Large intestine (tissue), 3 donors: ENCODE measurements around the gene MLYCD. TPM values are rescaled to one million over a fixed set of nuclear protein-coding genes. Genes with fewer than 3 reads are reported as not detected.
"Not testable (repeated sequence)": the region's sequence is repeated elsewhere in the genome, so short reads cannot be mapped to it uniquely, and the experiment has no call there.

Source experiments
- DNase-seq, 2 donors: peaks; one replicate each; pipeline versions ENCODE4 v3.0.0 to v3.0.0-alpha.2; 2013
- H3K27ac ChIP-seq: one replicate; pipeline ENCODE4 v1.5.1; 2013; ENCODE audit warnings: low read length
- H3K27me3 ChIP-seq: 2 replicates; pipeline ENCODE4 v1.6.1; 2013; ENCODE audit warnings: low read length; ENCODE audit not compliant: control insufficient read depth, insufficient read depth
- H3K36me3 ChIP-seq: 2 replicates; pipeline ENCODE4 v1.6.1; 2013; ENCODE audit warnings: low read length; ENCODE audit not compliant: control insufficient read depth, insufficient read depth
- H3K4me1 ChIP-seq: one replicate; pipeline ENCODE4 v1.6.1; 2013; ENCODE audit warnings: low read length; ENCODE audit not compliant: control insufficient read depth, insufficient read depth
- H3K4me3 ChIP-seq: one replicate; pipeline ENCODE4 v1.5.1; 2013; ENCODE audit warnings: low read length
- H3K9me3 ChIP-seq: one replicate; pipeline ENCODE4 v1.6.1; 2013; ENCODE audit warnings: mild to moderate bottlenecking, low read depth, low read length, moderate library complexity; ENCODE audit not compliant: control insufficient read depth
- WGBS: methylation state at CpG from one replicate; pipeline ENCODE4 v1.1.5; 2013; ENCODE audit warnings: low lambda C conversion rate; ENCODE audit not compliant: insufficient coverage; 5-methylcytosine and 5-hydroxymethylcytosine counted together
- polyA plus RNA-seq: library from polyadenylated mRNA; unstranded; fragments of 120-200 nt; gene quantifications from one replicate; pipeline ENCODE4 v1.2.1, GENCODE V29; 2013

Gene MLYCD
- polyA plus RNA-seq, 1 donor = 5.4 TPM

DNA sequence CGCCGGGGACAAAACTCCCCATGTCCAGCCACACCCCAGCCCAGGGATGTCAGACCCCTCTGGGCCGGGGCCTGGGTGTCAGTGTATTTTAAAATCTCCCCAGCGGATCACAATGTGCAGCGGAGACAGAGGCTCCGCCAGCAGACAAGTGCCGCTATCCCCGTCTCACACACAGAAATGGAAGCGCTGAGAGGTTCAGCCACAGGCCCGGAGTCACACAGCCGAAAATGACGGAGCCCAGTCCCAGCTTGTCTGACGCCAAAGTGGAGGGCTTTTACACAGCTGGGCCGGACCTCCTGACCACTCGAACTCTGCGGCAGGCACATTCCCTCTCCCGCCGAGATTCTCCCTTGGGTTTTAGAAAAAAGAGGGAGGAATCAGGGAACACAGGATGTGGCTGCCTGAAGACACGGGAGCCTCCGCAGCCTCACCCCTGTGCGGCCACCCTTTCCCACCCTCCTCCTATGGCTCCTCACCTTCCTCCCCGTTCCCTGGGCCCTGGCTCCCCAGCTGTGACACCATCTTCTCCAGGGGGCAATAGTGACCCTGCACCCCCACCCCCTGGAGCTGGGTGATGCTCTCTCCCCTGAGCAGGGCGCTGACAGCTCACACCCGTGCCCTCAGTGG is 47.4 kb downstream of the MLYCD start:
- no peak overlapping the region for H3K4me3 ChIP-seq
- no peaks in the 10 kb centered on the region for H3K27me3 ChIP-seq
- H3K9me3 ChIP-seq = no peaks in the 10 kb centered on the region
- no peak for DNase-seq
- H3K27ac ChIP-seq = no peak overlapping the region
- peaks cover 9% of the 10 kb centered on the region for H3K4me1 ChIP-seq
- no CpG with 5 or more reads among the region's 24 CpGs for WGBS
- H3K36me3 ChIP-seq = no peaks in the 10 kb centered on the region

DNA sequence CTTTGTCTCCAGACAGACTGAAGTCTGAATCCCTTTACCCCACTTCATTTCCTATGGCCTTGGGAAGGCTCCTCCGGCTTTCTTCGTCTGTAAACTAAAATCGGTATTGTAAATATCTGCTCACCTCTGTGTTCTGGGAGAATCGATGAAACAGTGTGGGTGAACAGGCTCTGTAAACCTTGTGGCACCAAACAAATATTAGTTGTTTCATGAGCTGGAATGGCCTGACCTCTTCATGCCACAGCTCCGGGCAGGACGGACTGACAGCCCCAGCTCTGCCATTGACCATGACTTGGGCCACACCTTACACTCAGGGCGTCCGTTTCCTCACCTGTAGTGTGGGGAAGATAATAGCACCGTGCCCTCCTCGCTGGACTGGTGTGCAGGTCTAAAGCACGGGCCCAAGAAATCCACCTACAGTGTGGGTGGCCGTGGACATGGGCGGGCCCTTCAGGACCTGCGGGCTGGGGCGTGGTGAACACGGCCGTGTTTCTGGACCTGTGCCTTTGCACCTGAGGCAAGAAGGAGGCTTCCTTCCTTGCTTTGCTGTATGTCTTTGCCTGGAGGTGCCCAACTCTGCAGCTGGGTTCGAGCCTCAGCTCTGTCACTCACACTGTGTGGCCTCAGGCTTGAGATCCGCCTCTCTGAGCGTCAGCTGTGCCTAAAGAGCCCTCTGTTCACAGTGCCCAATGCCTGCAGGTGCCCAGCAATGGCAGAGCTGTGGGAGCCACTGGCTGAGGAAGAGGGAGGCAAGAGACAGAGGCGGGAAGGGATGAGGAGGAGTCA is 48.1 kb downstream of the MLYCD start:
- DNase-seq = no peak
- Histone ChIP-seq H3K27ac (no peak overlapping the region), H3K27me3 (no peaks in the 10 kb centered on the region), H3K36me3 (no peaks in the 10 kb centered on the region), H3K9me3 (no peaks in the 10 kb centered on the region), H3K4me1 (peaks cover 9% of the 10 kb centered on the region), H3K4me3 (no peak overlapping the region)
- WGBS = no CpG with 5 or more reads among the region's 21 CpGs

DNA sequence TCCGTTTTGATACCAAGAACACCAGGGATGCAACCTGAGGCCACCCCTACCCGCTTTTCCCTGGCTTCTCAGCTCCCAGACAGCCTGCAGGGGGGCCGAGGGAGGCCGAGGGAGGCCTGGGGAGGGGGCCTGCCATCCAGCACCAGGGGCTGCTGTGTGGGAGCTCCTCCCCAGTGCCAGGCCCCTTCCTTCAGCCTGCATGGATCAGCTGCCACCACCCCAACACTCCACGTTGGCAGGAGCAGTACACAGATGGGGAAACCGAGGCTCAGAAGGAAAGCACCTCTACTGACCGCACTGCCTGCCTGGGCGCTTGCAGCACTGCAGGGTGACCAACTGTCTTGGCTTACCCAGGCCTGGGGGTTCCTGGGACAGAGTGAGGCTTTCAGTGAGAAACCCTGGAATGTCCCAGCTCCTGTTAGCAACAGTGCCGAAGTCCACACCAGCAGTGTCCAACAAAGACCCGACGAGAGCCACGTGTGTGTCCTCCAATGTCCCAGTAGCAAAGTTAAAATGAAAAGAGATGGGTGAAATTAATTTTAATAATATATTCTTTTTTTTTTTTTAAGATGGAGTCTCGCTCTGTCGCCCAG is 48.8 kb downstream of the MLYCD start:
- Histone ChIP-seq H3K36me3 (no peaks in the 10 kb centered on the region), H3K27ac (no peak overlapping the region), H3K4me3 (no peak overlapping the region), H3K27me3 (no peaks in the 10 kb centered on the region), H3K4me1 (peaks cover 14% of the 10 kb centered on the region), H3K9me3 (no peaks in the 10 kb centered on the region)
- WGBS = no CpG with 5 or more reads among the region's 14 CpGs
- no peak for DNase-seq

DNA sequence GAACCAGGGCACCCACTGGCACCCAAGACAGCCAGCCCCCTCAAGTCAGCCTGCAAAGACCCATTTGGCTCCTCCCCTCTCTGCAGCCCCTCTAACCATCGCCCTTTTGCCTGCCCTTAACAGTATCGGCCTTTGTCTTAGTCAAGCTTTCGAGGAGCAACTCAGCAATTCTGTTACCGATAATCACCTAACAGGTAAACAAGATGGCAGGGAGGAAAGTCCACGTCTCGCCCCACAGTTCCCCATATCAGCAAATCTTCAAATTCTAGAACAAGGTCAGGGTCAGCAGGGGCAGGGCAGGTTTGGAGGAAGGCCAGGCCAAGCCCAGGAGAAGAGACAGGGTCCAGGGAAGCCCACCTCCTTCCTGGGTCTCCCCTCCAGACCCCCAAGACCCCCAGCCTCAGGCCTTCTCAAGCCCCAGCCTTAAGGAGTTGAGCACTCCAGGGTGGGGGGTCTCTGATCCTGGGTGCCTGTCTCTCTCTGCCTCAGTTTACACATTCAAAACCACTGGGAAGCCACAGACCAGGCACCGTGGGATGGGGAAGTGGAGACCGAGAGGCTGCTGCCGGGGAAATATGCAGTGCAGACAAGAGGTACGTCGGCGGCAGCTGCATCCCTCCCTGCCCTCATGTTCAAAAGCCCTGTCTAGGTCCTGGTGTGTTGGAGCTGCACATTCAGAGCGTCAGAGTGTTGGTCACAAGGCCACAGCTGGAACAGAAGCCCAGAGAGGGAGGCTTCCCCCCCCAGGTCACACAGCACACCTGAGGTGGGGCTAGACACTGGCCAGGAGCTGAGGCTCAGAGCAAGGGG is 50.2 kb downstream of the MLYCD start:
- H3K4me3 ChIP-seq = no peak overlapping the region
- H3K27me3 ChIP-seq = no peaks in the 10 kb centered on the region
- H3K27ac ChIP-seq = no peak overlapping the region
- WGBS = no CpG with 5 or more reads among the region's 13 CpGs
- peaks cover 27% of the 10 kb centered on the region for H3K4me1 ChIP-seq
- DNase-seq = peak; percentile 28 to 66
- H3K9me3 ChIP-seq = no peaks in the 10 kb centered on the region
- no peaks in the 10 kb centered on the region for H3K36me3 ChIP-seq

DNA sequence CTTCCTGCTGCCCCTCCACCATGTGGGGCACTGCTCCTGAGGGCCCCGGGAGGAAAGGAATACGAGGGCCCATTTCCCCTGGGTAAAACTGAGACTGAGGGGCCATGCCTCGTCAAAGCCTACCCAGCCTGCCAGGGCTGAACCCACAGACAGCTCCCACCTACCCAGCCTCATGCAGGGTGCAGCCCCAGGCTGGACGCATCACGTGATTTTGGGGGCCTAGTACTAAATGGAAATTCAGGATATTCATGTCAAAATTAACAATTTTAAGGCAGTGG is 50.7 kb downstream of the MLYCD start:
- DNase-seq = no peak
- WGBS = no CpG with 5 or more reads among the region's 5 CpGs
- peaks cover 30% of the 10 kb centered on the region for H3K4me1 ChIP-seq
- no peaks in the 10 kb centered on the region for H3K36me3 ChIP-seq
- no peak overlapping the region for H3K27ac ChIP-seq
- H3K4me3 ChIP-seq = no peak overlapping the region
- no peaks in the 10 kb centered on the region for H3K9me3 ChIP-seq
- no peaks in the 10 kb centered on the region for H3K27me3 ChIP-seq

DNA sequence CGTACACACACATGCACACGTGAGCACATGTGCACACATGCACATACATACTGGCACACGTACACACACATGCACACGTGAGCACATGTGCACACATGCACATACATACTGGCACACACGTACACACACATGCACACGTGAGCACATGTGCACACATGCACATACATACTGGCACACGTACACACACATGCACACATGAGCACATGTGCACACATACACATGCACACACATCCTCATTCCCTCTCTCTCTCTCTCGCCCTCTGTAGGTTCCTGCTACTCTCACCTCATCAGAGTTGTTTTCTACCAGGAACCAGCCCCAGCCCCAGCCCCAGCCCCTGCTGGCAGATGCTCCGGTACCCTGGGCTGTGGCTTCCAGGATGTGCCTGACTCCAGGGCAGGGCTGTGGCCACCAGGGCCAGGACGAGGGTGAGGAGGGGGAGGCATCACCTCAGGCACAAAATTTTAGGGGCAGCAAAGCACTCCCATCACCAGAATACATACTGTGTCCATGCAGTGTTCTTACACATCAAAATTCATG is 52.0 kb downstream of the MLYCD start:
- H3K27ac ChIP-seq, H3K9me3 ChIP-seq, H3K27me3 ChIP-seq, DNase-seq, H3K36me3 ChIP-seq, H3K4me3 ChIP-seq: not testable (repeated sequence)
- WGBS = no CpG with 5 or more reads among the region's 10 CpGs
- H3K4me1 ChIP-seq = peaks cover 34% of the 10 kb centered on the region

DNA sequence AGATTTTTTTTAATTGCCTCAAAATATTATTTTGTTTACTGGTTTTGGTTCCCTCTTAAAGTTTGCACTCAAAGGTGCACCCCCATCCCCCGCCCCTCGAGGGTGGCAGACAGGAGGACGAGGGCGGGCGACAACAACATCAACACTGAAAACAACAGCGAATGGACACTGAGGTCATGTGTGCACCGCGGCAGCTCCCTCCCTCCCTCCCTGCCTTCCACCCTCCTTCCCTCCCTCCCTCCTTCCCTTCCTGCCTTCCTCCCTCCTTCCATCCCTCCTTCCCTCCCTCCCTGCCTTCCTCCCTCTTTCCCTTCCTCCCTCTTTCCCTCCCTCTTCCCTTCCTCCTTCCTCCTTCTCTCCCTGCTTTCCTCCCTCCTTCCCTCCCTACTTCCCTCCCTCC is 52.6 kb downstream of the MLYCD start:
- Histone ChIP-seq H3K4me1 (peaks cover 34% of the 10 kb centered on the region), H3K36me3 (no peaks in the 10 kb centered on the region), H3K9me3 (no peaks in the 10 kb centered on the region), H3K4me3 (no peak overlapping the region), H3K27ac (no peak overlapping the region), H3K27me3 (no peaks in the 10 kb centered on the region)
- no peak for DNase-seq
- no CpG with 5 or more reads among the region's 8 CpGs for WGBS

DNA sequence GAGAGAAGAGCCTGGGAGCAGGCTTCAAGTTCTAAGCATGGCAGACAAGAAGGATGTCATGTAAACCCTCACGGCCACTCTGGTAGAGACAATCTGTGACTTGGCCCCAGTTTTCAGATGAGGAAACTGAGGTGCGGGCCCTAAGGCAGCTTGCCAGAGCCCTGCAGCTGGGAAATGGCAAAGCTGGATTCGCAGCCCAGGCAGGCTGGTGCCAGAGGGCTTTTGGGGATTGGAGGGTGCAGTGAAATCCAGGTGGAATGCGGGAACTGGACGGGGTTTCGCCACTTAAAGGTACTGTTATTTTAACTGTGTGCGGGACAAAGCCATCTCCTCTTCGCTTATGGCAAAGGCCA is 53.6 kb downstream of the MLYCD start:
- Histone ChIP-seq H3K9me3 (no peaks in the 10 kb centered on the region), H3K27ac (peak overlapping the region; percentile 98), H3K4me1 (peaks cover 34% of the 10 kb centered on the region), H3K27me3 (no peaks in the 10 kb centered on the region), H3K4me3 (no peak overlapping the region), H3K36me3 (no peaks in the 10 kb centered on the region)
- WGBS = no CpG with 5 or more reads among the region's 8 CpGs
- DNase-seq = no peak

DNA sequence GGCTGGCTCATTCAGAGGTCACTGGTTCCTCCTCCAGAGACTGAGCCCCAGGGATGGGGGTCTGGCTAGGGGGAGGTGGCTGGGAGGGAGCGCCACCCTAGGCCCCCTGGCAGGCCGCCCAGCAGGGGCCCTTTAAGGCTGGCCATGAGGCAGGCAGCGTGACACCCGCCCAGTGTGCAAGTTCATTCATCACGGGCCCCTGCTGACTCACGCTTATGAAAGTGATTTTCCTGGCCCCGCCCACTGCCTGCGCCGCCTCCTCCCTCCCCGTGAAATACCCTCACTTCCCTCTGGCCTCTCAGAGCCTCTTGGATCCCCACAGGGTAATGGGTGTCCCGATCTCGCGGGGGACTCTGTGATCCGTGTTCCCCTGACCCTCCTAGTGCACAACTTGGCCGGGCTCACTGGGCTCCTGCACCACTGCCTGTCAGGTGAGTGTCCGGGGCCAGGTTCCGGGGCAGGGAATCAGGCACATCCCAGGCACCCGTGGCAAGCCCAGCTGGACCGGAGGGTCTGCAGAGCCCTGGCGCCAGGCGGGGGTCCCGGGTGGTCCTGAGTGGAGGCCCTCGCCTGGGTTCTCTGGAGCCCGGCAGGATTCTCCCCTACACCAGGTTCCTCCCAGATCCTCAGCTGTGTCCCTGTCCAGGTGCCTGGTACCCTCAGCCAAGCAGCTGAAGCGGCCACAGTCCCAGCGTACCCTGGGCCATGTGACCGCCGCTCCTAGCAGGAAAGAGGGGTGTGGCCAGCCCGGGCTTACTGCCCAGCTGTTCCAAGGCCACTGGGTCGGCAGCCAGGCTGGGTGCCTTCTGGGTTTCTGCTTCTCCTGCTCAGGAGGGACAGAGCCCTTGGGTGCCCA is 54.3 kb downstream of the MLYCD start, which contains the start of gene OSGIN1:
OSGIN1 (plus strand) TSS at position 301 of the 856 bp plus-strand sequence. CDS start 4,432 bp downstream, outside the sequence.
- no peaks in the 10 kb centered on the region for H3K36me3 ChIP-seq
- peak; percentile 94 to 97 for DNase-seq
- no peaks in the 10 kb centered on the region for H3K9me3 ChIP-seq
- H3K4me1 ChIP-seq = peaks cover 34% of the 10 kb centered on the region
- H3K4me3 ChIP-seq = peak within 1 kb of the TSS; percentile 73
- no CpG with 5 or more reads among the region's 30 CpGs for WGBS
- no peaks in the 10 kb centered on the region for H3K27me3 ChIP-seq
- peak within 1 kb of the TSS; percentile 98 for H3K27ac ChIP-seq
